Measurements from ENCODE around the gene IGSF3. TPM values are rescaled to one million over a fixed set of nuclear protein-coding genes. Genes with fewer than 3 reads are reported as not detected.
"Not testable (repeated sequence)": the region's sequence is repeated elsewhere in the genome, so short reads cannot be mapped to it uniquely, and the experiment has no call there.

Gene IGSF3
- total RNA-seq, 4 donors from 2014 or later = 0.25 to 1.2 (median 0.72) TPM

DNA sequence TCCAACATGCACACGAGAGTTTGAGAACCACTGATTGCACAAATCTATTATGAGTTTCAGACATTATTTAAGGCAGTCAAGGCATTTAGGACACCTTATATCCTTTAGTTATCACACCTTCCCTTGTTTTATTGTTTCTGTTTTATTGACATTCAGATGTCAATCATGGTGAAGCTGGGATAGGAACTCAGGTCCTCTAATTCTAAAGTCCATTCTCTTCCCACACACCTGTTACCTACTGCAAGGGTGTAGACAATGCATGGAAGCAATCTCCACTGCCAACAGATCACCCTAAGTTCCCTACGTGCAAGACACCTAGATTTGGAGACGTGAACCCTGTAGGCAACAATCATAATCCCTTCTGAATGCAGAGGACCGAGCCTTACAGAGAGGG lies 2.6 kb downstream of the IGSF3 start:
- DNase-seq (no peak), ATAC-seq (no peak)
- no peaks in the 10 kb centered on the region for H3K36me3 ChIP-seq
- H3K27me3 ChIP-seq = peaks cover 19 to 29% (median 20%) of the 10 kb centered on the region in 3 donors
- intact Hi-C loops (cut with DNase I; ENCODE audit: low total_unique reads) = no loop called here
- H3K27ac ChIP-seq = no peak overlapping the region
- TF ChIP-seq CTCF (IDR thresholded peaks at IDR 0.05 in 4 of 5, conservative IDR thresholded peaks at IDR 0.05 in 1 of 5) (no peak), POLR2A (IDR thresholded peaks at IDR 0.05) (no peak)
- no peaks in the 10 kb centered on the region for H3K9me3 ChIP-seq
- in situ Hi-C loops (cut with MboI; ENCODE audit: low sequenced_read_pairs in 4 of 4) = no loop called here
- peaks cover 7 to 11% of the 10 kb centered on the region in 2 donors for H3K4me1 ChIP-seq
- no peak overlapping the region for H3K4me3 ChIP-seq

DNA sequence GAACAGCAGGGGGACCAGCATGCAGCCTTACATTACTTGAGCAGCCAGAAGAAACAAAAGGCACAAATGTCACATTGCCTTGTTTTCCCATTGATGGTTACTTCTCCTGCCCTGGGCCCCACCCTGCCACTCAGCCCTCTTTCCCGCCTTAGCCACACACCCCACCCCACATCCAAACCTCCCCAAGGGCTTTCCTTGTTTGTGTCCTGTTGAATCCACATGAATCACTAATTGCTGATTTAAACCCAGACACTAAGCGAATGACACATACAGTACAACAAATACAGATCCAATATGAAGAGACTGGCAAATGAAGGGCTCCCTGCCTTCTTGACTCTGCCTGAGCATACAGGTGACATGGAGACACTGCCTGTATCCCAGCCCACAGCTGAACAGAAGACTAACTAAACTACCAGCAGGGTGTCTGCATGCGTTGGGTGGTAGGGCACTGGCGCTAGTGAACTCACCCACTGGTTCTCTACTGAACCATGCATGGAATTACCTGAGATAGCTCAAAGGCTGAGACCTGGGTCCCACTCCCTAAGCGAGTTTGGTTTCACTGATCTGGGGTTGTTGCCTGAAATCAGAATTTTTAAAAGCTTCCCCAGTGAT lies 3.1 kb downstream of the IGSF3 start:
- H3K4me3 ChIP-seq = no peak overlapping the region
- in situ Hi-C loops (cut with MboI; ENCODE audit: low sequenced_read_pairs in 4 of 4) = no loop called here
- H3K27me3 ChIP-seq = peaks cover 19 to 29% (median 20%) of the 10 kb centered on the region in 3 donors
- DNase-seq = no peak
- H3K36me3 ChIP-seq = no peaks in the 10 kb centered on the region
- H3K4me1 ChIP-seq = peaks cover 7 to 11% of the 10 kb centered on the region in 2 donors
- ATAC-seq = no peak
- H3K9me3 ChIP-seq = no peaks in the 10 kb centered on the region
- H3K27ac ChIP-seq = no peak overlapping the region
- no peak for TF ChIP-seq POLR2A (IDR thresholded peaks at IDR 0.05)
- no peak for TF ChIP-seq CTCF (IDR thresholded peaks at IDR 0.05 in 4 of 5, conservative IDR thresholded peaks at IDR 0.05 in 1 of 5)
- intact Hi-C loops (cut with DNase I; ENCODE audit: low total_unique reads) = no loop called here

- in situ Hi-C loops (cut with MboI; ENCODE audit: low sequenced_read_pairs in 4 of 4) = no loop called here
- H3K27me3 ChIP-seq = peaks cover 17 to 29% (median 19%) of the 10 kb centered on the region in 3 donors
- peaks cover 7 to 11% of the 10 kb centered on the region in 2 donors for H3K4me1 ChIP-seq
- no peaks in the 10 kb centered on the region for H3K36me3 ChIP-seq
- no peak overlapping the region for H3K27ac ChIP-seq
- TF ChIP-seq CTCF (IDR thresholded peaks at IDR 0.05 in 4 of 5, conservative IDR thresholded peaks at IDR 0.05 in 1 of 5) = no peak
- ATAC-seq = no peak
- H3K9me3 ChIP-seq = no peaks in the 10 kb centered on the region
- DNase-seq = no peak
- intact Hi-C loops (cut with DNase I; ENCODE audit: low total_unique reads) = no loop called here
- no peak overlapping the region for H3K4me3 ChIP-seq
These were observed 3.7 kb downstream of the IGSF3 start for GRCh38 chr1:116663821-116664220.

DNA sequence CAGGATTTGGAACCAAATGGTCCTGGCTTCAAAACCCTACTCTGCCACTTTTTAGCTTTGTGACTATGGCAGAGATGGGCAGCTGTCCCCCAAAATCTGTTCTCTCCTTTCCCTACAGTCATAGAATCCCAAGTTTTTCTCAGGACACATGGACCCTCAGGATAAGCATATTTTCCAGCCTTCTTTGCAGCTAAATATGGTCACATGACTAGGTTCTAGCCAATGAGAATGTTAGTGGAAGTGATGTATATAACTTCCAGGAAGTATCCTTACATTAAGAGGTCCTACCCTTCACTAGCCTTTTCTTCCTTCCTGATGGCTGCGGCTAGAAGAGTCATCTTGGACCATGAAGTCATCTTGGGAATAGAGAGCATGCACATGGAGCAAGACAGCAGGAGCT lies 5.9 kb downstream of the IGSF3 start:
- Histone ChIP-seq H3K4me3 (no peak overlapping the region), H3K27me3 (peaks cover 11 to 14% (median 13%) of the 10 kb centered on the region in 3 donors), H3K4me1 (peaks cover 2 to 4% of the 10 kb centered on the region in 2 donors), H3K27ac (no peak overlapping the region), H3K9me3 (no peaks in the 10 kb centered on the region), H3K36me3 (no peaks in the 10 kb centered on the region)
- in situ Hi-C loops (cut with MboI; ENCODE audit: low sequenced_read_pairs in 4 of 4) (no loop called here), intact Hi-C loops (cut with DNase I; ENCODE audit: low total_unique reads) (no loop called here)
- TF ChIP-seq CTCF (IDR thresholded peaks at IDR 0.05 in 4 of 5, conservative IDR thresholded peaks at IDR 0.05 in 1 of 5) (no peak), POLR2A (IDR thresholded peaks at IDR 0.05) (no peak)
- ATAC-seq (no peak), DNase-seq (no peak)

DNA sequence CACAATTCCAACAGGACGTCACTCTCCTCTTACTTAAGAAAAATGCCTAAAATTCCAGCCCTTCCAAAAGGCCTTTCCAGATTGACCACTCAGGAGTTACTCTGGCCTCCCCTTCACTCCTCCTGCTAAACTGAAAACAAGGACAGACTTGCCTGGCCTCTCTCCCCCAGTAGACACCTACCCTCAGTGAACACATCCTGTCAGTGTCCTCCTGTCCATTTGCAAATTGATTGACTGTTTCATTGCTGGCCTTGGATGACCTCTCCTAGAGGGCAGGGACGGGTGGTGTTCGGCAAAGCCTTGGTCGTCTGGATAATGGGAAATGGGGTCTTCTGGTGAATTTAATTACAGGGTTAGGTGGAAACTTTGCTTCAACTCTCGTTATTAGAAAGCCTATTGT lies 8.9 kb downstream of the IGSF3 start:
- ATAC-seq; H3K27ac ChIP-seq; H3K9me3 ChIP-seq; H3K4me1 ChIP-seq; intact Hi-C loops (cut with DNase I; ENCODE audit: low total_unique reads); H3K4me3 ChIP-seq; in situ Hi-C loops (cut with MboI; ENCODE audit: low sequenced_read_pairs in 4 of 4); H3K27me3 ChIP-seq; DNase-seq; H3K36me3 ChIP-seq: not testable (repeated sequence)

DNA sequence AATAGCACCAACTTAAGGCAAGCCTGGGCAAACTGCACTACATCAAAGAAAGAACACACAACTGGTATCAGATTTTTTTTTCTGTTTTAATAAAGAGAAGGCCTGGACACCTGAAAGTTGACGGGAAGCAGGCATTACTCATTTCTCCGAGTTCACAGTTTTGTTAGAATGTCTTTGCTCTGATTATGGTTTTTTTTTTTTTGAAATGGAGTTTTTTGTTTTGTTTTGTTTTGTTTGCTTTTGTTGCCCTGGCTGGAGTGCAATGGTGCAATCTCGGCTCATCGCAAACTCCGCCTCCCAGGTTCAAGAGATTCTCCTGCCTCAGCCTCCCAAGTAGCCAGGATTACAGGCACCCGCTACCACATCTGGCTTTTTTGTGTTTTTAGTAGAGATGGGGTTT lies 9.7 kb downstream of the IGSF3 start:
- H3K27ac ChIP-seq; H3K27me3 ChIP-seq; H3K36me3 ChIP-seq; DNase-seq; H3K4me1 ChIP-seq; in situ Hi-C loops (cut with MboI; ENCODE audit: low sequenced_read_pairs in 4 of 4); intact Hi-C loops (cut with DNase I; ENCODE audit: low total_unique reads); H3K4me3 ChIP-seq; H3K9me3 ChIP-seq; ATAC-seq: not testable (repeated sequence)

Measured in gastrocnemius medialis (tissue), 4 donors.